CD4-positive, alpha-beta T cell treated with Interleukin-1 beta for 1 hour (primary cell): ENCODE measurements around the gene HES3.

ENCODE experiments used
- DNase-seq, 2 donors: peaks; one replicate each; pipeline ENCODE4 v3.0.0-alpha.2; 2020 to 2022

Gene HES3

DNA sequence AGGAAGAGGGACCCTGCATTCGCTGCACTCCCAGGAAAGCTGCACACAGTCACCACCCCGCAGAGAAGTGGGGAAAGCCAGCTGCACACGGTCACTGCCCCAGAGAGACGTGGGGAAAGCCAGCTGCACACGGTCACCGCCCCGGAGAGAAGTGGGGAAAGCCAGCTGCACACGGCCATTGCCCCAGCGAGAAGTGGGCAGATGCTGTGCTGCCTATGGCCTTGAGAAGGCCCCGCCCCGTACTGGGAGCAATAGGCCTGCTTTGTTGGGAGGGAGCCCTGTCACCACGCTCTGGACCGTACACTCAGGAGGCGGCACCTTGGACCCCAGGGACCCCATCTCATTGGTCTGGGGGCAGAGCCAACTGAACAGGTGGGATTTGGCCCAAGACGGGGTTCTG is 21.2 kb downstream of the HES3 start:
- no peak for DNase-seq

DNA sequence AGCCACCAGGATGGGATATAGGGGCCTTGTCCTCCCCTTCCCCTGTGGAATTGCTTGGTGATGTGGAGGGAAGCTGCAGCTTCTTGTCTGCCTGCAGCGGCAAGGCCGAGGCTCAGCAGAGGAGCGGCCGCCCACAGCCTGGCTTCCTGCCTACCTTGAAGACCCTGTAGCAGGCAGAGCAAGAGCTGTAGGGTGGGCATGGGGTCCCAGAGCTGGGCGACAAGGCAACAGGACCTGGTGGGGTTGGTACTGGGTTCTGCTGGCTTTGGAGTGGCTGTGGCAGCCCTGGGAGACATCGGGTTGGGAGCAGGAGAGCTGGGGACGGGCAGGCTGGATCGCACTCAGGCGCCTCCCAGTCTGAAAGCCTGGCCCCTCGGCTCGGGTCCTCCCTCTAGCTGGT is 22.7 kb downstream of the HES3 start:
- DNase-seq: no peak

DNA sequence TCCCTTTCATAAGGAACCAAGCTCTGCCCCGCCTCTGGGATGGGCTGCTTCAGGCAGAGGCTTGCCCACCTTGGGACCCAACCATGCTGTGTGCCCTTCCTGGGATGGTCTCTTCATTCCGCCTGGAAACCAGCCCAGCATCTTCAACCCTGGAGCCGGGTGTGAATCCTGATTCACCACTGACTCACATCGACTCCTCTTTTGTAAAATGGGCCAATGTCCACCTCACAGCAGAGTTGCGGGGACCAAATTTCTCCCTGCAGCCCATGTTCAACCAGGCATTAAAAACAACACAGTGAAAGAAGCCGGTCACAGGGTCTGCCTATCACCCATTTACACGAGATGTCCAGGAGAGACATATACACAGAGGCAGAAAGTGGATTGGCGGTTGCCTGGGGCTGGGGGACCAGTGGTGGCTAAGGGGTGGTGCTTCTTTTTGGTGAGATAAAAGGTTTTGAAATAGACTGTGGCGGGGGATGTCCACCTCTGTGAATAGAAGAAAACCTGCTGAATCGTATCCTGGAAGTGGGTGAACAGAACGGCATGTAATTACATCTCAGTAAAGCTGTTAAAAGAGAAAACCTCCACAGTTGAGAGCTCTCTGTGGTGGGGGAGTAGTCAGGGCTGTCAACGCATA is 23.8 kb downstream of the HES3 start:
- no peak for DNase-seq

DNA sequence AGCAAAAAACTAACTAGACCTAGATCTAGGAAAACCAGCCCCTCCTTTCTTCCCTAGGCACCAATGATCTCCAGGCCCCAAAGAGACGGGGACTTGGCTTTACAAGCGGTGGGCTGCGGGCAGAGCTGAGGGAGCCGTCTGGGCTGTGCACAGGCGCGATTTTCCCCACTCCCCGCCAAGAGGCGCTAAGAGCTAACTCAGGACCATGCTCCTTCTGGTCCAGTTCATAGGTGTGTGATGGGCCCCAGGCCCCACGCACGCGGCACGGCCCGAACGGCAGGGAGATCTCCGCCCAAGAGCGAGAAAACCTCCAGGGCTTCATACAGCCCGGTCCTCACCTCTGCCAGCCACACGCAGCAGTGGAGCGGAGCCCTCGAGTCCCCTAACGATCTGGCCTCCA is 24.4 kb downstream of the HES3 start:
- no peak for DNase-seq

DNA sequence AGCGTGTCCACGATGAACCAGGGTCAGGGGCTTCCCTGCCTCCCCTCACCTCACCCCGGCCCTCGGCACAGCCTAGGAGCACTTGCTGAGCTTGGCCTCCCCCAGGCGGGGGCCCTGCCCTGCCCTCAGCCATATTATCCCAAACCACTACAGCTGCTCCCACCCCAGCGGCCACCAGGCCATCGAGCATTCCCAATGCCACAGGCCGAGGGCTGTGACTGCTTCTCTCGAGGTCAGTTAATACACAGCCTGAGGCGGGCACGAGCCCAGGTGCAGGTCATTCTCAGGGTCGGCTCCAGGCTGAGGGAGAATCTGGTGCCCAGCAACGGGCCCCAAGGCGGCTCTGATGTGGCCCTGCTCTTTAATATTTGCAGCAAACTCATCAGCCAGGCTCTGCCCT is 25.3 kb downstream of the HES3 start:
- no peak for DNase-seq

DNA sequence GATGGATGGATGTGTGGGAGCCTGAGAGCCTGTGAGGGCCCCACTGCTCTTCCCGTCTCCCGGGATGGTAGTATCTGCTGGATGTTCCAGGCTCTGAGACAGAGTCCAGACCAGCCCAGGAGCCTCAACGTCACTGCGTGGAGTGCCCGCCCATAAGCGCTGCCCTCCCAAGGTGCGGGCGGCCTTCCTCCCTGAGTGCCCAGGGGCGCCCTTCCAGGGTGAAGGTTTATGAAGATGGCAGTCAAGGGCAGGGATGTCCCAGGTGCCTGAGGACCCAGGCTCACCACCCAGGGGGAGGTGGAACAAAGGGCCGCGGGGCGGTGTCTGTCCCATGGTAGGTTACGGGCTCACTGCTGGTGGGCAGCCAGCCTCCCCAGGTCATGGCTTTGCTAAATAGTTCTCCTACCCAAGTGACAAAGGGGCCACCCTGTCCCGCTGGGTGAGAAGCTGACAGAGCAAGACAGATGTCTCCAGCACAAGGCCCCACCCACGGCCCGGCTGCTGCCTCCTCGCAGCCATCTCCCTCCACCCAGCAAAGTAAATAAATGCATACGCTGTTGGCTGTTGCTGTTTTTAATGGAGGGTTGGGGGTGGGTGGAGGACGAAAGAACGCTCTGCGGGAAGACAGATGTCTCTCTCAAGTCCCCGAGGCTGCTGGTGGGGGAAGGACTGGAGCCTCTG is 25.9 kb downstream of the HES3 start:
- no peak for DNase-seq

DNA sequence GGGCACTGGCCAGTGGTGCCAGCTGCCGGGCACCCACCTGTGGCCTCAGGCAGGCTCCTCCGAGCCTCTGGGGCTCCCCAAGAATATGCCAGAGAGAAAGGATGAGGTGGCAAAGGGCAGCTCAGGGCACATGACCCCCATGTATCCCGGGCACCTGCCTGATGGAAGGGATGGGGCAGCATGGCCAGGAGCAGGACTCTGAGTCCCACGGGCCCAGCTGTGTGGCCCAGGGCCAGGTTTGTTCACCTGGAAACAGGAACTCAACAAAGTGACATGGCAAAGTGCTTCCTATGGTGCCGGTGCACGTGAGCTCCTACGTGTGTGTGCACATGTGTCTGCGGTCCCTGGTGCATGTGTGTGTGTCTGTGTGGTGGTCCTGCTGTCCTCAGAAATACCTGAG is 26.4 kb downstream of the HES3 start:
- no peak for DNase-seq

DNA sequence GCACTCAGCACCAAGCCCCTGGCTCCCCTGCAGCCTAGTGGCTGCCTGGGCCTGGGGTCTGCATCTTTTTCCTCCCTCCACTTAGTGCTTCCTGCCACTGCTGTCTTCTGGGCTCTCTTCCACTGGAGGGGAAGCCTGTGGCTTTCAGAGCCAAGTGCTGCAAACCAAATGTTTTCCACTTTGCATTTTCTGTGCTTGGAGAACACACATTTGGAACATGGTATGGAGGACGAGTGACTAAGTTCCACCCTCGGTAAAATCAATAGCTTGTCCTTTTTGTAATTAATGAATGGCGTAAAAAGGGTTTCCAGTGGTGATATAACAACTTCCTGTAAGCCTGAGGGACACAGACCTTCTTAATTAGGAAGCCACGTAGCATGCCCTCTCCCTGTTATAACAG is 27.0 kb downstream of the HES3 start:
- DNase-seq: no peak

DNA sequence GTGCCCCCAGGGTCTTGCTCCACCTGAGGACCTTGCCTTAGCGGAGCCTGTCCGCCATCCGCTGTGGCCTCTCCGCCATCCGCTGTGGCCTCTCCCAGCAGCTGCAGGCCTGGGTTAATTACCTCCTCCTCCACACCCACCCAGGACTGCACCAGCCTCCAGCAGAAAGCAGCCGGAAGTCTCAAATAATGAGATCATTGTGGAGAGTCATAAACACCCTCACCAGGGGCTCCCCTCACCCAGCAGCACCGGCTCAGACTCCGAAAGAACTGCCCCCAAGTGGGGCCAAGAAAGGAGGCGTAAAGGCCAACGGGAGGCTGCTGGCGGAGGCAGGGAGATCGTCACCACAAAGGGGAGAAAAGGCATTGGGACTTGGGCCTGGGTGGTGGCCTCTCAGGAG is 27.6 kb downstream of the HES3 start:
- DNase-seq: no peak

DNA sequence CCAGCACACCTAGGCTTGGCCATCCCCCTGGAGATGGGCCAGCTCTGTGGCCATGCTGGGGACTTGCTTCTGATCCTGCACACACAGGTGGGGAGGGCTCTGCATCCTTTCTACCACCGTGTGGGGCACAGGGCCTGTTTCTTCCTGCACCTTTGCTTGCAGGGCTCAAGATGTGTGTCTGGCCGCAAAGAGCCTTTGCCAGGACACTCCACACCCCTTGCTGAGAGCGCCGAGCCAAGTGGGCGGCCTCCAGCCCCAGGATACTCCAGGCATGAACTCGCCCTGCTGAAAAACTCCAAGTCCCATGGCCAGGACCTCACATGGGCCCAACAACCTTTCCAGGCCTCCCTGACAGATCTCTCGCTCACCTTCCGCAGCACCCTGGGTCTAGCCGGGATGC is 28.5 kb downstream of the HES3 start:
- no peak for DNase-seq

DNA sequence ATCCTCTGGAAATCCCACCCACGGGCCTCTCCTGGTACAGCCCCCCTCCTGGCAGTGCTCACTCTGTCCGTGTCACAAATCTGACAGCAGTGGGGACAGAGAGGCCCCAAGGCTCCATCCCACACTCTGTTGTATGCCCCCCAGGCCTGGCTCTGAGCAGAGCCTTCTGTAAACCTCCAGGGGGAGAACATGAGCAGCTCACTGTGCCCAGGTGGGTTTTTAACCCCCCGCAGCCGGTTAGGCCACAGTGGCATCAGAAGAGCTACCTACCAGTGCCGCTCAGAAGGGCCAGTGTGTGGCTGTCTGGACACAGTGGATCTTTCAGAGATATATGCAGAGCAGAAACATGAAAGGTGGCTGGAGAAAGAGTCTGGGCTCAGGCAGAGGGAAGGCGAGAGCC is 28.9 kb downstream of the HES3 start:
- DNase-seq: no peak

DNA sequence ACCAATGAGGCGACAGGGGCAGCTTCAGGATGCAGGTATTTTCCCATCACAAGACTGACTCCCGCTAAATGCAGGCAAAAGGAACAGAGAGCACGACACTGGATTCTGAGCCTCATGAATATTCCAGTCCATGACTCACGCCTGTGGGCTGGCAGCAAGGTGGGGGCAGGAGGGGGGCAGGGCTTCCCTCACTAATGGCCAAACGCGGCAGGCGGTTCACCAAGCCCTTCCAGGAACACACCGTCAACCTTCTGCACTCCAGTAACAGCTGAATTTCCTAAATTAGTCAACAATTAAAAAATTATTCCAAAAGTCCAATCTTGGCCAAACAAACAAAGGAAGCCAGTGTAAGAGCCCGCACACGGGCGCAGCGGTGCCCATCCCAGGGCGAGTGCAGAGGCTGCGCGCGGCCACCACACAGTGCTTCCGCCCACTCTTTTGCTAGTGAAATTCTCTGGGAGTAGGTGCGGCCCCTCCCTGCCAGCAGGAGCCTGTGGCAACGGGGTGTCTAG is 29.5 kb downstream of the HES3 start:
- DNase-seq: no peak

DNA sequence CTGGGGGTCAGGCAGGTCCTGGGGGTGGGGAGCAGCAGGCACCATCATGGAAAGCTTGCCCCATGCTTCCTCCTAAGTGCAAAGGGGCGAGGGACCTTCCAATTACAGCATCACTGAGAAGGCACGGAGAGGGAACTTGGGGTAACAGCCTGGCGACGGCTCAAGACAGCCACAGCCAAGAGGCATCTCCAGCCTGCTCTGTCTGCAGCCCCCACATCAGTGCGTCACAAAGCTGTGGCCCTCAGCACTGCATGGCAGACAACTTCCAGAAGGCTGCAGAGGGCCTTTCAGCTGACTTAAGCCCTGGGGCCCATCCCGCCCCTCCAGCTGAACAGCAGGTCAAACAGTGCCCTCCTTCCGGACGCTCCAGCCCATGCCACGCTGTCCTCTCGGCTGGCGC is 30.1 kb downstream of the HES3 start:
- DNase-seq: no peak

DNA sequence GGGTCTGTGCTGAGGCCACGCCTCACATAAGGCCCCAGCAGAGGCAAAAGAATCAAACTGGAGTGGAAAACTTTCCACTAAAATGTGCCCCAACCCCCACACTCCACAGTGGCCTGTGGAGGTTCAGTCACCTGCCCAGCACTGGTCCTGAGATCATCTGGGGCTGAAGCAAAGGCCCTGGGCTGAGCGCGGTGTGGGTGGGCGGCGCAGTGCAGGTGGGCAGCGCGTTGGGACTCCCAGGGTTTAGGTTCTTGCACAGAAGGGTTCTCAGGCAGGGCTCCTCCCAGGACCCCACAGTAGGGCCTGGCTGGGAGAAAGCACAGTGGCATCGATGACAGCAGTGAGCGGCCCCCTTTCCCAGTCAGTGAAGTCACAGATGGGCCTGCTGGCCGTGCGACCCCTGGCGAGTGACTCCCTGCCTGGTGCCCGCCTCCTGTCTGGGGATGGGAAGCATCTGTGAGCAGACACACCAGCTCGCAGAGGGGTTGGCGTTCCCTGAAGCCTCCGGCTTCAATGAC is 30.7 kb downstream of the HES3 start:
- no peak for DNase-seq

DNA sequence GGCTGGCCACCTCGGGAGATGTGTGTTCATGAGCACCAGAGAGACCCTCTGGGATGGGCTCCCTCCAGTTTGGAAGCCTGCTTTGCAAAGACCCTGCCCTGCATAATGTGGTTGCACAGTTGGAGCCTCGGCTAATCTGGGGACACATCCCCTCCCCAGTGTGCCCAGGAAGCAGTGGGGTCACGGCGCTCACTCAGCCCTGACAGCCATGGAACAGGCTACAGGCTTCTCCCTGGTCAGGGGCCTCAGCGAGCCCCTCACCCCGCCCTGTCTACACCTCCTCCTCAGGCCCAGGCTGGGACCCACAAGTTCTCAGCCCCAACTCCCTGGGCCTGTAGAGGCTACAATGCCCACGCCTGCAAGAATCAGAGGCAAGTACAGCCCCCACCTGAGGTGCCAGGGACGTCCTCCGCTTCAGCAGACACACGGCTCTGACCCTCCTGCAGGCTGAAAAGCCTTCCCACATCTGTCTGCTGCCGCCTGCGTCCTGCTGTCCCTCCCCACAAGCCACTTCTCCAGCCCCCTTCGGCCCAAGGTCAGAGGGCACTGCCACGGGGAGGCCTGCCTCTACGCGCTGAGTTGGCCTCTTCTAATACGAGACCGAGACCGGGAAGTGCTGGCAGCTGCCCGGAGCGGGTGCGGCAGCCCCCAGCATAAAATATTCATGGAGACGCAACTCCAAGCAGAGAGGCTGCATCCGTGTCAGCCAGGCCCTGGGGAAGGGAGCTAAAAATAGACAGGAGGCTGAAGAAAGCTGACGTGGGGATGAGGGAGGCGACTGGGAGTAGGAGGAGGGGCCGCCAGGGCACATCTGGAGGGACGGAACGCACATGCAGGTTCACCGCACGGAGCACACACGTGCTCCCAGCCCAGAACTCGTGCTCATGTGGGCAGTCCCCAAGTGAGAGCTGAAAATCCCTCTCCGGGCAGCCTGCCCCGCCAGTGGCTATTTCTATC is 32.1 kb downstream of the HES3 start:
- DNase-seq: no peak

DNA sequence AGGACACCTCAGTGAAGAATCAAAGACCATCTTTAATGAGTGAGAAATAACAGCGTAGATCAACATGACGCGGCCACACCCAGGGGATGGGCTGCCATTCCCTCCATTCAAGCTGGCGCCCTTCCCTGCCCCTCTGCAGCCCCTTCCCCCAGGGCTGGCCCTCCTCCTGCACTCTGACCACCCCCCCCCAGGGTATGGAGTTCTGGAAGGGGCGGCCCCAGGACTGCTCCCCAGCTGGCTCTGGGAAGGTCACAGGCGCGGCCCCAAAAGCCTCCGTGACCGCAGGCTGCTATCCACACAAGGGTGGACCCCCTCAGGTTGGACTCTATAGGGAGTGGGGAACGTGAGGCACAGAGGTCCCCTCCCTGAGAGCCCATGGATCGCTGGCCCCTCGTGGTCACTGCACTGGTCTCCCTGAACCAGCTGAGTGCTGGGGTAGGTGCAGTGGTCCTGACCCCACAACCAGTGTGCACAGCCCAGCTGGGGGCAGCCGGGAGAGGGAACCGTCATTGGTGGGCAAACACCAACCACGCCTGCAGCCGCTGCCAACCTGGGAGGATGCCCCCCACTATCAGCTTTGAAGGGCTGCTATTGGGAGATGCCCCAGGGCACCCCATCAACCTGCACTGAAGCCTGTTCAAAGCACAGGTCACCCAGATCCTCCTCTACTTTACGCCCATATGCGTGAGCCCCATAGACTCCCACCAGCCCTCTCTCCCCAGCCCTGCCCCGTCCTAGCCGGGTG is 33.0 kb downstream of the HES3 start:
- DNase-seq: no peak

DNA sequence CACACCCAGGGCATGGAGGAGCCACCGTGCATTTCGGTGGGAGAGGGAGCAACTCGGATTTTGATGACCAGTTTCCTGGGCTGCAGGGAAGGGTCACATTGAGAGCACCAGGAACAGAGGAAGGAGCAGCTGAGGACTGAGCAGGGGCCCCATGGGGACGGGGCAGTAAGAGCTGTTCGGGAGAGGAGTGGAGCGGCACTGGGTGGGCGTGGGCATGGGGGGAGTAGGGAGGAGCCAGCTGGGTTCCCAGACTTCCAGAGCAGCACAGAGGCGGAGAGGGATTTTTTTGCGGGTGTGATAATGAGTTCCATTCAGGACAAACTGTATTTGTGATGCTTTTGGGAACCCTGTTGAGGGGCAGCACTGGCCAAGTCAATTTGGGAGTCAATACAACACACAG is 34.3 kb downstream of the HES3 start:
- no peak for DNase-seq

DNA sequence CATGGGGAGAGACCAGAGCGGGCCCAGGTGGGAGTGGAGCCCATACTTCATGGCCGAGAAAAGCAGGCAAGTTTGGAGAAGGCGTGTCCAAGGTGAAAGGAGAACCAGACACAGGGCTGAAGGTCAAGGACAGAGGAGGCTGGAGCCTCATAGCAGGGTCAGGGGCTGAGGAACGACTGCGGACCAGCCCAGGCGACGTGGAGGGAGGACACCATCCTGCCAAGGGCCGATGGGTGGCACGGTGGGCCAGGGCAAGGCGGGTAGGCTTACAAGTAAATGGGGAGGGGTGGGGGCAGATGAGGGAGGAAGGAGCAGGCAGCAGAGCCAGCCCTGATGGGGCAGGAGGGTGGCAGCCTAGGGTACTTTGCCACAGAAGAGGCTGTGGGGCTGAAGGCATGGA is 35.1 kb downstream of the HES3 start:
- no peak for DNase-seq

DNA sequence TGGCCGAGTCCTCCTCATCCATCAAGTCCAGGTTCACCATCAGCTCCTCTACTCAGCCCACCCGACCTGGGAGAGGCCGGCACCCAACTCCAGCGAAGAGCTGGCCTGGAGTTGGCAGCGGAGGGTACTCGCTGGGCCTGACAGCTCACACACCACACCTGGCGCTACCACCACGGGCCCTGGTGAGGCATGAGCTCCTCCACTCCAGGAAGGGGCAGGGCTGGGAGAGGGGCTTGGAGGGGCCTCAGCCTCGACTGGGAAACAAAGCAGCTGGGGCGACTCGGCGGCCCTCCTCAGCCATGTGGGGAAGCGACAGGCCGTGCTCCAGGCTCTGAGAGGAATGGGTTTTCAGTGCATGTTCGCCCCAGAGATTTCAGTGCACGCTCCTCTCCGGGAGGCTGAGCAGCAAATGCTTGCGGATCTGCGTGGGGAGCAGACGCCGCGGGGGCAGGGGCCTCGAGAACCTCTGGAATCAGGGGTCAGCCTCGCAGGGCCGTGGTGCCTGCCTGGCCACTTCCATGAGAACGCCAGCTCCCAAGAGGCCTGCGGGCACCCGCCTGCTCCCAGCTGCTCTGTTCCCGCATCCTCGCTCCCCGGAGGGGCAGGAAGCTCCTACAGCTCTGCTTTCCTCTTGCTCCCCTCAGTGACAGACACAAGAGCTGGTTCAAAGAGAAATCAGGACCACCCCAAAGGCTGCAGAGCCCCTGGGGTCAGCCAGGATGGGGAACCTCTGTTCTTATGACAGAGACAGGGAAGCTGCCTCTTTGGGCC is 35.8 kb downstream of the HES3 start:
- no peak for DNase-seq

DNA sequence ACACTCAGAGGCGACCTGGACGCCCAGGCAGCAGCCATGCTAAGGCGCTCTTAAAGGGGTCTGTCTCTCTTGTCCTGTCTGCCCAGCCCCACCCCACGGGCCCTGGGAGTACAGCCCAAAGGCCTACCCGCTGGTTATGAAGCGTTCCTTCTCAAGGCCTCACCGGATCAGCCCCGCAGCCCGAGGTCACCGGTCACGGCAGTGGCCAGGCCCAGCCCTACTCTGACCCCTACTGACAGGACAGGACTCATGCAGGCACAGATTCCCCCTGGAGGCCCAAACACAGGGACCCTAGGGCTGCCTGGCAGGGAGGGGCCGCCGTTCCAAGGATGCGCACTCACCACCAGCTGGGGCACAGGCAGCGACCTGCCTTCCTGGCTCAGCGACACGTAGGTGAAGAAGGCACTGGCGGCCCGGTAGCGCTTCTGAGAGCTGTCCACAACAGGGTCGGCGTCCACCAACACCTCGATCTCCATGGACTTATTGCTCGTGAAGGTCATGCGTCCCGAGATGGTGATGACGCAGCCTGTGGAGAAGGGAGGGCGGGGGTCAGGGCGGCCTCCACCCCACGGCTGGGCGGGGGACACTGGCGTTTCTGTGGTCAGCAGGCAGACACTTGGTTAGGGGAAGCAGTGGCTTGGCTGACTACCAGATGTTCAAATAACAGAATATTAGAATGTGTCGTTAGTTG is 36.9 kb downstream of the HES3 start:
- no peak for DNase-seq
